SIG-M5 treated with dmso at 0.1 percent for 504 hours (cell line): ENCODE data around the gene ADCY2.
A peak's percentile ranks its signal among the peaks of the same experiment; 100 is the strongest.

Experiments
- DNase-seq: peaks from one replicate; lab custom pipeline; 2025; ENCODE audit not compliant: unreplicated experiment; lab: John Stamatoyannopoulos, UW

ADCY2 gene

DNA sequence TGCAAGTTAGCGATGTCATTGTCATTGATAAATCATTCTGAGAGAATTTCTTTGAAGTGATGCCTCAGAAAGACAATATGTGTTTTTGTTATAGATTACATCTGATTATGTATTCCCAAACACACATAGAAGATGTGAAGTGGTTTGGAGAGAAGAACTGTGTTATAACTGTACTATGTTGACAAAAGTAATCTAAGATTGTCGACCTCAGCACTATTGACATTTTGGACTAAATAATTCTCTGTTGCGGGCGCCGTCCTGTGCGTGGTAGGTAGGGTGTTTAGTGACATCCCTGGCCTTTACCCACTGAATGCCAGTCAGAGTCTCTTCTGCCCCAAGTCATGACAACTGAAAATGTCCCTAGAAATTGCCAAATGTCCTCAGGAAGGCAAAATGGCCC lies 377.2 kb downstream of the ADCY2 start:
- DNase-seq, result no peak

GRCh38 chr5:7776442-7776841 lies 380.5 kb downstream of the ADCY2 start:
- no peak for DNase-seq

DNA sequence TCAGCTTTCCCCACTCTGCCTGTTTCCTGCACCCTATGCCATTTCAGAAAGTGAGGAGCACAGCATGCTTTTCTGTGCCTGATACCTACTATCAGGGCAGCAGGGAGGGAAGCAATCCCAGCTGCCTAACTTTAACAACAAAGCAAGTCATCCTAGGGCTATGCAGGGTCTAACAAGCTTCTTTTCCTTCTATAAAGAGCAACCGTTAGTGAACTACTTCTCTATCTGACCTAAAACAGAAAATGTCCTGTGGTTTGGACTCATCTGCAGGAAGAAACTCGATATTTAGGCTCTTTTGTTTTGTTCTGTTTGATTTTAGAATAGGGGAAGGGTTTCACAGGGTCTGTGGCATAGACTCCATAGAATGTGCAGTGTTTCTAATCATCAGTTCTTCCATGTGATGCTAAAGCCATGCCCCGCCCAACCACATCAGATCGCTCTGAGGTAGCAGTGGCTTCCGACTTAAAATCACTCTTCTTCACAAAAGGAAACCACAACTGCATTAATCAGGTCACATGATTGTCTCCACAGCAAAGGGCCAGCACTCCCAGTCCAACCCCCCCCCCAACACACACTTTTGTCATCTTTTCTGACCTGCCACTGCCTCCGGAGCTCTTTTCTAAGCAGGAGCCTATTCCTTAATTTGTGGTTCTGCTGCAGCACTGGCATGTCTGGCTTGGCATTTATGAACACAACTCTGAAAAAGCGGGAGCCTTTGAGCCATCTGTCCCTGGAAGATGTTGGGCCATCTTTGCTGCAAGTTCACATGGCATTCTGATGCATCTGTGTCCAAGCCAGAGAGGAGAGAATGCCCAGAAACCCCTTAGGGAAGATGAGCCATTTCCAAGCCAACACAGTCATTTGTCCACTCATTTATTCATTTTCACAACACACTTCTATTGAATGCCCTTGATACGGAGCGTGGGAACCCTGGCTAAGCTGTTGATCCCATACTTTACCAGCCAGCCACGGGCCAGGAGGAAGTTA lies 383.4 kb downstream of the ADCY2 start:
- no peak for DNase-seq

DNA sequence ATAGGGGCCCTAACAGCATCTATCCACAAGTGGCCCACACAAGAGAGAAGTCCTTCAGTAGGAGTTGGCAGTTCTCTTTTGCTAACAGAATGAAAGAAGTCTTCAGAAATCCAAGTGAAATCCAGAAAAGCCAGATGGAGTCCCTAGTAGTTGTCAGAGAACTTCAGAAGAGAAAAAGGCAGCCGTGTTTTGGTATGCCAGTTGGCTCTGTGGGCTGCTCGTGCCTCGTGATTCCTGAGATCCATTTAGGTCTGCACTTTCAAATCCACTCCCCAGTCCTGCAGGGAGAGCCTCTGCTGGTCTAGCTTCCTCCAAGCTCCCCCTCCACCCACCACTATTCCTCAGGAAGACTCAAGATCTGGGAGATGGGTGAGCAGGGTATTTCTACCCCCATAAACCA lies 386.0 kb downstream of the ADCY2 start:
- DNase-seq, result no peak

DNA sequence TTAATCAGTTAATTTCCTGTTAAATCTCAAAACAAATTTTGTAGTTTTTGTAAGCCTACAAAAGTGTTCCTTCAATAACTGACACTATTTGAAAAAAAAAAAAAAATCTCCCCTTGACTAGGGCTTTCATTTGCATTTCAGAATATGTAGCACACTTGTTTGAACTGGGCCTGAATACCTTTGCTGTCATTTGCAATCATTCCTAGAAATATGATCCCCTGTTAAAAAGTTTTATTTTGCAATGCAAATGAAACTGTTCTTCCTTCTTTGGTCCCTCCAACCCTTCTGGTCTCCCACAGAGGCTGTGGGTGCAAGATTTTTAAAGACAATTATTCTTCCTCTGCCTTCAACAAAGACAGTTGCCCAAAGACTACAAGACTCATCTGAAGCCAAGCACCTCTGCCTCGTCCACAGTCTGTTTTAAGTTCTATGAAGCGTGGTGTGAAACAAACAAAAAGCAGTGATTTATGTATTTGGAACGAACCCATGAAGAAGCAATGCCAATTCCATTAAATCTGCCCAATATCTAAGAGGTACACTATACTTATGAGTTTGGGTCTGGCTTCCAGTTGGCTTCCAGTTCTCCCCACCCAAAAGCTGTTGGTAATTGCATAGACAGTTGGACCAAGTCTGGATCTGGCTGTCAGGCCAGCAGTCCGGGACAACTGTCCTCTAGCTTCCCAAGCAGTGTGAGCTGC lies 388.9 kb downstream of the ADCY2 start:
- DNase-seq, result no peak

DNA sequence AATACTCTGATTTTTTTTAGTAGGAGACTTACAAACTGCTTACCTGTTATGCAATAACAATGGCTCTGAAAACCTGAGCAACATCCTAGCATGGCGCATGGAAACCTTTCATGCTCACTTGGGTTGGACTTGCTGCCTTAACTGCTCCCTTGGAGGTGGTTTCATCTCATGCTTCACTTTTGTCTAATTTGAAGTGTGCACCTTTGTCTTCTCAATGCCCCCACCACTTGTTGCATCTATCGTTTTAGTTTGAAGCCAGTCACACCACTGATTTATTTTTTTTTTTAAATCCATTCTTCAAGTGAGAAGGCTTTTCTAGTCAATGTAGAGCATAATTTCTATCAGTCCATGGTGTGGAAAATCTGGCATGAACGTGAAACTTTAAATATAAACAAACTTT lies 391.8 kb downstream of the ADCY2 start:
- DNase-seq, result no peak

DNA sequence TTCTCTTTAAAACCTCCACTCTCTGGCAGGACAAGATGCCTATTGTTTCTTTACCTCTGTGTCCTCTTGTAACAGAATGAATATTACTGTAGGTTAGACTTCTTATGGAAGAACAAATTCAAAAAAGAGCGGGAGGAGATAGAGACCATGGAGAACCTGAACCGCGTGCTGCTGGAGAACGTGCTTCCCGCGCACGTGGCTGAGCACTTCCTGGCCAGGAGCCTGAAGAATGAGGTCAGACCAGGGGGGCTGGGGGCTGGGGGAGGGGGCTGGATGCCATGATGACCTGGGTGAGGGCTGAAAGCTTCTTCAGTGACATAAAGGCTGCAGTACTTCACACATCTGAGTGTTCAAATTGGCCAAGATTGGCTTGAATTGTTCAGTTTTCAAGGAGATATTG lies 393.6 kb downstream of the ADCY2 start:
- no peak for DNase-seq

GRCh38 chr5:7793895-7794294 lies 398.0 kb downstream of the ADCY2 start:
- no peak for DNase-seq

DNA sequence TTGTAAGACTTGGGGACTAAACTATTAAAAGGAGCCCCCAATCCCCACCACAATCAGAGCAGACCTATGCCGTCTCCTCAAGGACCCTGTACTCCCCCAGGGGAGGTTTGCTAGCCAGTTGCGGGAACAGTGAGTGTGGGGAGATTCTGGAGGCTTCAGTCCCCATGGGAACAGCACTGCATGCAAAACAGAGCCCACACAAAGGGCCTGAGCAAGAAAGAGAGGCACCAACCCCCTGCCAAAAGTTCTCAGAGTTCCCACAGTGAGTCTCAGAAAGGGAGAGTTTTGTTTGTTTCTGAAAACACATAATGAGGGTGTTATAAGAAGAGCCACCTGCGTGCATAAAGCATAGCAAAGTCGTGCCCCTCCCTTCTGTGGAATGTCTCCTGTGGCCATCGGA lies 398.4 kb downstream of the ADCY2 start:
- DNase-seq, result no peak

- DNase-seq, result no peak
Measured at GRCh38 chr5:7794823-7795222, 398.9 kb downstream of the ADCY2 start.

DNA sequence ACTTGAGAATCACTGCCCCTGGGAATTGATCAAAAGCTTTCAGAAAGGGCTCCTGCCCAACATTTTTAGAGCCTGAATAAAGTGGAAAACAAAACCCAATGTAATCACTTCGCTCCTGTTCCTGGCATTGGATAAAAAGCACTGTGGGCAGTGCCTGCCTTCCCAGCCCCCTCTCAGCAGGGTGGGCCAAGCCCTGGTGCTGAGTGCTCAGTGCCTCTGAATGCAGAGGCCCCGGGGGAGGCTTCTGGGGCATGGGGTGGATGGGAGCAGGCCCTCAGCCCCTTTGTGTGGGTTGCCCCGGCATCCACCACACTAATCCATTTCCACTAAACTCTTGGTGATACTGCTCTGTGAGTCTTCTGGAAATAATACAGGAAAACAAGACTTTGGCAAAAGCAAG lies 399.4 kb downstream of the ADCY2 start:
- no peak for DNase-seq

DNA sequence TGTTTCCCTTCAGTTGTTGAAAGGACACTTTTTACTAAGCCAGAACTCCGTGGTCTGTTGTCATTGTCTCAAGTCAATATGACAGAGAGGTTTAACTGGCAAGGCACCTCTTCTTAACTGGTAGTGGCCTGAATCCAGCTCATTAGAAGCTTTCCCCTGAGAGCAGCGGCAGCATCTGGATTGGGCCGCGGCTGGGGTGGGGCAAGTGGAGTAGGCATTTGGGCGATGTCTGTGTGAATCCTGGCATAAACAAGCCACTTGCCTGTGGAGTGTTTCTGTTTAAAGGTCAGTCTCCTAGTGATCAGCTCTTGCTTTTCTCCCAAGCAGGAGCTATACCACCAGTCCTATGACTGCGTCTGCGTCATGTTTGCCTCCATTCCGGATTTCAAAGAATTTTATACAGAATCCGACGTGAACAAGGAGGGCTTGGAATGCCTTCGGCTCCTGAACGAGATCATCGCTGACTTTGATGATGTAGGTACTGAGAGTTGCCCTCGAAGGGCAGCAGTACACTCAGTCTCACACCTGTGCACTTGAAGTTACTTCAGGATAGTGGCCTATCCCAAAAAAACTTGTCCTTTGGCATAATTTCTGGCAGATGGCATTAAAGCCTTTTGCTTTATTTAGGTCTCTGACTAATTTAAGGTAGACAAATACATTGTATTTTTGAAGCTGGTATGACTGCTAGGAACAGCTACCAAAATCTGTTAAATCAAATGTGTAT lies 406.1 kb downstream of the ADCY2 start:
- no peak for DNase-seq

DNA sequence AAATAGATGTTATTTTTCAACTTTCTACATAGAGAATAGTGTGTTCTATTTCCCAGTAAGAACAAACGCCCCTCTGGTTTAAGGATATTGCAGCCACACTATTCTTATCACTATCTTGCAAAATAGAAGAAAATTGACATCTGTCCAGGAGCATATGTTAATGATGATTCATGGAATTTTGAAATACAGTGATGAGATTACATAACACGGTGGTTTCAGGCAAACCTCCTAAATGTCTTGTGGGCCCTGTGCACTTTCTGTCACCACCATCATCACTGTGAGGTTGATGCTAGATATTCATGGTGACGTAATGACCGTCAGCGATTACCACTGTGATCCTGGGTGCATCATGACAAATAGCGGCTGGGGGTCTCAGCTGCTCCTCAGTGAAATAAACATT lies 406.9 kb downstream of the ADCY2 start:
- DNase-seq, result peak; percentile 93

DNA sequence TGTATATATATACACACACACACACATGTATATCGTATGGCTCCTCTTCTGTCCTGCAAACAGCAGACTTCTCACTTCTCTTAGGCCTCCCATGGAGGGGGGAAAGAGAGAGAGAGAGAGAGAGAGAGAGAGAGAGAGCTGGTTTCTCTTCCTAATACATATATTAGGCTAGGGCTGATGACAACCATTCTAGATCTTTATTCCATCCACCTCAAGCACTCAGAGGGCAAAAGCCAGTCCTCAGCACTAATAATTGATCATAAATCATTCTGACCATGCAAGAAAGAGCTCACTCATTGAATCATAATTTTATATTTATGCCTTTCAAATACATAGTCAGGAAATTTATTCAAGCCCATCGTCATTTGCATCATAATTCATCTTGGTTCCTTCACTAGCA lies 408.0 kb downstream of the ADCY2 start:
- DNase-seq, result no peak

- no peak for DNase-seq
Measured at GRCh38 chr5:7805379-7805778, 409.4 kb downstream of the ADCY2 start.

GRCh38 chr5:7808998-7809397 lies 413.1 kb downstream of the ADCY2 start:
- DNase-seq, result no peak

DNA sequence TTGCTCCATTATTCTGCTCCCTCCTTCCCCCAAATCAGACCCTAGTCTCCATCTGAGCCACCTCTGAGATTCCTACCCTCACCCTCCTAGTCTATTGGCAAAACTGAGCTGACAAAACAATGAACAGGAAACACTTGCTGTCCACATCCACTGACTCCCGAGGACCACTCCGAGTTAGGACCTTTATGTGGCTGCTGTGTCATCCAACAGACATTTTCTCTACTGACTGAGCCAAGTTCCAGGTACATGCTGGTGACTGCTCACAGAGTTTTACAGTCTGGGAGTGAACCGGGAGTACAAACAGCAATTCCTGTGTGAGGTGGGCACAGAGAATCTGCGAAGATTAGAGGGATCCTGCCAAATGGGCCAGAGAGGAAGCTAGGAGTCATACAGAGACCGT lies 415.8 kb downstream of the ADCY2 start:
- no peak for DNase-seq

GRCh38 chr5:7813007-7813406 lies 417.1 kb downstream of the ADCY2 start:
- no peak for DNase-seq

GRCh38 chr5:7813576-7813975 lies 417.6 kb downstream of the ADCY2 start:
- no peak for DNase-seq

DNA sequence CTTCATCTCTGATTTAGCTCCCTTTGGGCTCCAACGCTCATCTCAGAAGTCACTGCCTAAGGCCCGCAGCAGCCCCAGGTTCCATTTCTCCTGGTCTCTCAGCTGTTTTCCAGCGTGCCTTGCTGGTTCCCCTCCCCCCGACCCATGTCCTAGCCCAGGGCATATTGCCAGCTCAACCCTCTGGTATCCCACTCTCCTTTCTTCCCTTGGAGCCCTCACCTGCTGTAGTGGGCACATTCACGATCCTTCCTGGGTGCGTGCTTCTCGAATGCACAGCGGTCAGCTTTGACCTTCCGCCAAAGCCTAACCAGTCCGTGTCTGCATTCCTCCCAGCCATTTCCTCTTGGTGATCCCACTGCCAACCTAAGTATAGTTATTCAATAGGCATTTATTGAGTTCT lies 418.9 kb downstream of the ADCY2 start:
- no peak for DNase-seq

DNA sequence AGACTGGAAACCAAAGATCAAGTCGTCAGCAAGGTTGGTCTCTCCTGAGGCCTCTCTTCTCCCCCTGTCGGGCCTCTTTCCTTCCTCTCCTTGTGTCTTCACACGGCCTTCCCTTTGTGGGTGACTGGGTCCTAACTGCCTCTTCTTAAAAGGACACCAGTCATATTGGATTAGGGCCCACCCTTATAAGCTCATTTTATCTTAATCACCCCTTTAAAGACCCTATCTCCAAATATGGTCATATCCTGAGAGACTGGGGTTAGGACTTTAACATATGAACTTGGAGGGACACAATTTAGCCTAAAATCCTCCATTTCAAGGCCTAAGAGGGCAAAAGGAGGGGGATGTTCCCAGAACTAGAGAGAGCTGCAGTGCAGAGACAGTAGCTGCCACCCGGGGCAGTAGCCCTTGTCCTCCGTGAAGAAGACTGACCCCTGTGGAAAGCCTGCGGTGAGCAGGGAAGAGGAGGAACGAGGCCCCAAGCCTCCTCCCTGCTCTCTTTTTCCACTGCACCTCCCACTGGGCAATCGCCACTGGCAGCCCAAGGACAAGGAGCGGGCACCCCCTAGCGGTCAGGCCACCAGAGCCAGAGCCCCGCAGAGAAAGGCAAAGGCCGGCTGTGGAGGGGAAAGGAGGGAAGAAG lies 420.1 kb downstream of the ADCY2 start:
- peak; percentile 82 for DNase-seq
